Measurements from ENCODE around the gene CLDN17. TPM values are rescaled to one million over a fixed set of nuclear protein-coding genes. Genes with fewer than 3 reads are reported as not detected.

The CLDN17 gene
- total RNA-seq, 1 donor from 2014 or later = not detected

GRCh38 chr21:30126576-30126975, 40.0 kb downstream of the CLDN17 start:
- intact Hi-C loops (cut with micrococcal nuclease) = no loop called here

GRCh38 chr21:30117631-30118030, 49.0 kb downstream of the CLDN17 start:
- intact Hi-C loops (cut with micrococcal nuclease) = no loop called here

DNA sequence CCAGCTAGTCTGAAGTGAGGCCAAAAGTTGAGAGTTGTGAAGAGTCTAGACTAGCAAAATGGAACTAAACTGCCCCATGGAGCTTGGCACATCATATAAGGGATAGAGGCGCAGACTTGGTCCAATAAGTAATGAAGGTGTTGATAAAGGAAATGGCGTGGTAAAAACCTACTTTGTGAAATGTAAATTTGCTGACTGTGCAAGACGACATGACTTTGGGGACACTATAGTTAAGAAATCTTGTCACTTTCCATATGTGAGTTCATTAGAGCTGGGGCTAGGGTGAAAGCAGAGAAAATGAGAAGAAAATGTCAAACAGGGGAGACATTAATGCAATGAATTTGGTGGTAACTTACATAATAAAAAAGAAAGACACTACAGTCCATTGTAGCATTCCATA, 50.1 kb downstream of the CLDN17 start:
- intact Hi-C loops (cut with micrococcal nuclease) = no loop called here

Other genes with a start within 250 kb of the CLDN17 start
- not detected in 2 replicates for gene GRIK1, start 226.8 kb downstream of the CLDN17 start, total RNA-seq
- not detected in 2 replicates for gene CLDN8, start 49.3 kb upstream of the CLDN17 start, total RNA-seq
- gene KRTAP24-1, start 116.1 kb upstream of the CLDN17 start, total RNA-seq = not detected in 2 replicates
- not detected in 2 replicates for gene KRTAP25-1, start 122.7 kb upstream of the CLDN17 start, total RNA-seq
- not detected in 2 replicates for gene KRTAP26-1, start 153.5 kb upstream of the CLDN17 start, total RNA-seq
- gene KRTAP27-1, start 170.9 kb upstream of the CLDN17 start, total RNA-seq = not detected in 2 replicates
- not detected in 2 replicates for gene KRTAP23-1, start 181.8 kb upstream of the CLDN17 start, total RNA-seq
- gene KRTAP13-2, start 205.5 kb upstream of the CLDN17 start, total RNA-seq = not detected in 2 replicates
- gene KRTAP13-1, start 229.2 kb upstream of the CLDN17 start, total RNA-seq = not detected in 2 replicates